ENCODE data around the gene TOR4A. TPM values are rescaled to one million over a fixed set of nuclear protein-coding genes. Genes with fewer than 3 reads are reported as not detected.
"Not testable (repeated sequence)": the region's sequence is repeated elsewhere in the genome, so short reads cannot be mapped to it uniquely, and the experiment has no call there.

TOR4A gene
- total RNA-seq, 1 donor from 2014 or later, result 61.6 TPM

DNA sequence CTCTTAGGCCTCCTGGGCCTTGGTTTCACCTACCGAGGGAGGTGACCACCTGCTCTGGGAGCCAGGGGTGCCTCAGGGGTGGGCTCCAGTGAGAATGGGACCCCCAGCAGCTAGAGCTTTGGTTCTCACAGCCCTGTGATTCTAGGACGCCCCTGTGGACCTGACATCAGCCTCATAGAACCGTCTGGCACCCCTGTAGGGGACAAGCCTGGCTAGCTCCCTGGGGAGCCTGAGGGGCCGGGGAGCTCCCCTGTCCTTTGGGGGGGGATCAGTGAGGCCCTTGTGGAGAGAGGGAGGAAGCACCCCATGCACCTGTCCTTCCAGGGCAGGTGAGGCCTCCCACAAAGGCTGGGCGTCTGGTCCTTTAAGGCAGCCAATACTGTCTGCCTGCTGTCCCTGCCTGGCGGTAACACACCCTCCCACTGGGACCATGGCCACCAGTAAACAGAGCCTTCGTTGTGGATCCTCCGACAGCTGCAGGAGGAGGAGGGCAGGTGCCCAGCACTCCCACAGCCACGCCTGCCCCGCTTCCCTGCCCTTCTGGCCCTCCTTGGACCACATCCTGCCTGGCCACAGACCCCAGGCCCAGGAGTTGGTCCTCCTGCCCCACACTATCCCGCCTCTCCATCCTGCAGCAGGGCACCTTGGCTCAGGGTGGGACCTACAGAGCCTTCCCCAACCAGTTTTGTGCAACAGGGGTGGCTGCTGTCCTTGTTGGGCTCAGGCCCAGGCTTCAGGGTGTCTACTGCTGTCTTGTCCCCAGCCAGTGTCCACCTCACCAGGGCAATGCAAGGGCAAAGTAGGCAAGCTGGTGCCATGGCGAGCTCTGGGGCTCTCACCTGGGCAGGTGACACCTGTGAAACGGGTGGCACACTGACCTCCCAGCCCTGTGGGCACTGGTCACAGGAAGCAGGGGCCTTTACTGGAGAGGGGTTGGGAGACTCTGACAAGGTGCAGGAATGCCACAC lies 39.5 kb upstream of the TOR4A start:
- DNase-seq (ENCODE audit: low spot score), result no peak

- DNase-seq (ENCODE audit: low spot score), result not testable (repeated sequence)
These were observed 37.9 kb upstream of the TOR4A start for GRCh38 chr9:137239541-137240200.

GRCh38 chr9:137240318-137240840 lies 37.1 kb upstream of the TOR4A start:
- DNase-seq (ENCODE audit: low spot score), result peak; percentile 60

- DNase-seq (ENCODE audit: low spot score), result peak; percentile 99
These were observed 36.6 kb upstream of the TOR4A start, which contains the start of gene TUBB4B for GRCh38 chr9:137240841-137241489. Gene TUBB4B (plus strand): TSS chr9:137241287. CDS start chr9:137241361, 74 bp downstream.

- no peak for DNase-seq (ENCODE audit: low spot score)
These were observed 35.8 kb upstream of the TOR4A start for GRCh38 chr9:137241490-137242268.

GRCh38 chr9:137242269-137243203 lies 35.0 kb upstream of the TOR4A start:
- no peak for DNase-seq (ENCODE audit: low spot score)

DNA sequence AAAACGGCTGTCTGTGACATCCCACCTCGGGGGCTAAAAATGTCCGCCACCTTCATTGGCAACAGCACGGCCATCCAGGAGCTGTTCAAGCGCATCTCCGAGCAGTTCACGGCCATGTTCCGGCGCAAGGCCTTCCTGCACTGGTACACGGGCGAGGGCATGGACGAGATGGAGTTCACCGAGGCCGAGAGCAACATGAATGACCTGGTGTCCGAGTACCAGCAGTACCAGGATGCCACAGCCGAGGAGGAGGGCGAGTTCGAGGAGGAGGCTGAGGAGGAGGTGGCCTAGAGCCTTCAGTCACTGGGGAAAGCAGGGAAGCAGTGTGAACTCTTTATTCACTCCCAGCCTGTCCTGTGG lies 34.3 kb upstream of the TOR4A start:
- DNase-seq (ENCODE audit: low spot score), result not testable (repeated sequence)

DNA sequence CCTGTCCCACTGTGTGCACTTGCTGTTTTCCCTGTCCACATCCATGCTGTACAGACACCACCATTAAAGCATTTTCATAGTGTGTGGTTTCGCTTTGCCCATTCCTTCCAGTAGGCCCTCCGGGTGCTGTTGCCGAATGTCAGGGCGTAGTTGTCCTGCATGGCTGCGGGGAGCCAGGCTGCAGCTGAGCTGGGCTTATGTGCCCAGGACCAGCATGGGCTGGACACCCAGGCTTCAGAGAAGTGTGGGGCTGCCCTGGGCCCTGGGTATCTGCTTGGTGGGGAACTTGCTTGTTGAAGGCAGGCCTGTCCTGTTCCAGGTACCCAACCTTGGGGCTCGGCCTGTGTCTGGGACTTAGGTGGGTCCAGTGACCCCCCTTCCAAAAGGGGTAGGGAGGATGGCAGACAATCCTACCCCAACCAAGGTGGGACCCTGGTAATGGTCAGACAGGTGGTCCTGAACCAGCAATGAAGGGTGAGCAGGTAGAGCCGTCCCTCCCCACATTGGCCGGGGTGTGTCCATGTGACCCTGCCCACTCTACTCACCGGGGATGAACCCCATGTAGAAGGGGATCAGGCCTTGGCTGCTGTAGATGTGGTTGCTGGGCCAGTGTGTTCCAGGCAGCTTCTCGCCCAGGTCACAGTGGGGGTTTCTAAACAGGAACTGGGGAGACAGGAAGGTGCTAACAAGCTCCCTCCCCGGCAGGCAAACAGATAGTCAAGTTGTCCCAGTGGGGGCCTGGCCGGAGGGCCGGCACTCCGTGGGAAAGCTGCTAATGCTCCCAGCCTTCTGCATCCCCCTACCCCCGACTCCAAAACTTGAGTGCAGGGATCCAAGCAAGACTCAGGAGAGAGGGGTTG lies 33.7 kb upstream of the TOR4A start:
- no peak for DNase-seq (ENCODE audit: low spot score)

- DNase-seq (ENCODE audit: low spot score), result no peak
These were observed 32.8 kb upstream of the TOR4A start for GRCh38 chr9:137244486-137245449.

DNA sequence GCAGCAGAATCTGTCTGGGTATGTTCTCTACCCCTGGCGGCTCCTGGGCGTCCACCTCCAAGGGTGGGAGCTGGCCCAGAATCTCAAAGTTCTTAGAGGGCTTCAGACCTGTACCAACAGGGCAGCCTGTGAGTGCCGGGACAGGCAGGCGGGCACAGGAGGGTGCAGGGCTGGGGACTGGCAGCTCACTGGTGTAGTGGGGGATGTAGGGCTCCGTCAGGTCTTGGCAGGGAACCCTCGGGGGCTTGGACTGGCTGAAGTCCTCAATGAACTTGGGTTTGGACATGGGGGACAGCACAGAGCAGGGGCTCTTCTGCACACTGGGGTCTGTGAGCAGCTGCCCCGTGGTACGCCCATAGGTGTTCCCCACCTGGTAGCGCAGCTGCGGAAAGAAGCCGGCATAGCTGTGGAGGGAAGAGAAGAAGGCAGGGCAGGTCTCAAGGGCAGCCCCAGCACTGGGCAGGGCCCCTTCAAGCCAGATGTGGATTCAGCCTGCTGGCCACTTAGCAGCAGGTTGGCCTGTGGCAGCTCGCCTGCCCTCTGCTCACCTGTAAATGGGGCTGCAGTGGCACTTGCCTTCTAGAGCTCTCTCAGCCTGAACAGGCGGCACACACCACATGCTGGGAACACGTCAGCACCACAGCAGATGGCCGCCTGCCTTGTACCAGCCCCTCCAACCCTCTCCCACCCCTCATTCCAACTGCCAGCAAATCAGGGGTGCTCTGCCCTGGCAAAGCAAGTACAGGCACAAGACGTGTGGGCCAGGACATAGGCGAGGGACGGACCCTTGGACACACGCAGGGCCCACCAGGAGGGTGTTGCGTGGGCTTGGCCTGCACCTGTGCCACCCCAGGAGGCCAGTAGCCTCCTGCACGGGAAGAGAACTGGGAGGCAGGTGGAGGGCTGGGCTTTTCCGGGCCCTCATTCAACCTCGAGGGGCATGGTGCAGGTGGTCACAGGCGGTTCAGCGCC lies 31.8 kb upstream of the TOR4A start:
- no peak for DNase-seq (ENCODE audit: low spot score)

- no peak for DNase-seq (ENCODE audit: low spot score)
These were observed 30.2 kb upstream of the TOR4A start for GRCh38 chr9:137247135-137247915.

DNA sequence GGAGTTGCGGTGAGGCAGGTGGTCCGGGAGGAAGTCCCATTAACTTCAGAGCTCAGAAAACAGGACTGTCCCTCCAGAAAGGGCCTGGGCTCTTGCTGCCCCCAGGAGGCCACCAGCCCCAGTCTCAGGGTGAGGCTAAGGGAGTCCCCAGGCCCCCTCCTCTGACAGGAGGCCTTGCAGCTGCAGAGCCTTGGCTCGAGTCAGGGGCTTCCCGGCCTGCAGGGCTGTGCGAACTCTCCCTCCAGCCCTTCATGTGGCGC lies 29.7 kb upstream of the TOR4A start:
- no peak for DNase-seq (ENCODE audit: low spot score)

DNA sequence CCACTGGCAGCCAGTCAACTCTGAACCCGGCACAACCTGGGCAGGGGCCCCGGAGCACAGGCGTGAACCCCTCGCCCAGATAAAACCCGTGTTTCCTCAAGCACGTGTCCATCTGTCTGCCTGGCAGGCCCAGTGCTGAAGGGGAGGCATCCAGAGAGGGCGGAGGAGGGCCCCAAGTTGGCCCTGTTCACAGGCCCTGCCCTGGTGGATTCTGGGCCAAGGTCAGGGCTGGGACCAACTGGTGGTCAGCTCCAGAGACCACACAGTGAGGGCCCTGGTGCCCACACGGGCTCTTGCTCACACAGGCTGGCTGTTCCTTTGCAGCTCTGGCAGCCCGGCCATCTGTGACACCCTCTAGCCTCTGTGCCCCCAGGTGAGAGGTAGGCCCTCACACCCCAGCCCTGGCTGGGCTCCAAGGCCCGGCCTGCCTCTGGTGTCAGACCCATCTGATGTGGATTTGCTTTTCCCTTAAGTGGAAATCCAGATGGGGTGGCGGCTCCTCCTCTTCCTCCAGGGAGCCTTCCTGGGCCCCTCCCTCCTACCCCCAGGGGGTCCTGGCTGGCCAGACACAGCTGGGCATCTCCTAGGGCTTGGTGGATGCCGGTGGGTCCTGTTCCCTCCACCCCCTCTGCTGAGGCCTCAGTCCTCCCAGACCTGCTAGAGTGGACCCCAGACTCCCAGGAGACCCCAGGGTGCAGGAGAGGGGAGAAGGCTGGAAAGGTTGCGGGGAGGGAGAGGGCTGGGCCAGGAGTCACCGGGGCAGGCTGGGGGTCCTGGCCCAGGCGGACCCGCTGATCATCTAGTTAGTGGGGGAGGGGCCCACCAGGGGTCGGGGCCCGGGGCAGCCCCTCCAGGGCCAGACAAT lies 27.0 kb upstream of the TOR4A start:
- no peak for DNase-seq (ENCODE audit: low spot score)

DNA sequence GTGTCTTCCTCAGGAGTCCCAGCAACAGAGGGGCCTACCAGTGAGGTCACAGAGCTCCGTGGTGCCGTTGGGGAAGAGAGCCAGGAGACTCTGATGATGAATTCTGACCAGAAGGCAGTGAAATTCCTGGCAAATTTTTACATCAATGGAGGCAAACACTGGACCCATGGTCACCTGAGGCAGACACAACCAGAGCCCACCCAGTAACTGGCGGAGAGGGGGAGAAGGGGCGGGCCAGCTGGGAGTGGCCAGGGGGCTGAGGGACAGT lies 26.4 kb upstream of the TOR4A start, which contains the start of gene STPG3:
Gene STPG3, plus strand, starts transcription at position 93 of the 268 bp plus-strand sequence. Its CDS starts 1 bp downstream, at position 94.
- no peak for DNase-seq (ENCODE audit: low spot score)

- no peak for DNase-seq (ENCODE audit: low spot score)
These were observed 25.8 kb upstream of the TOR4A start for GRCh38 chr9:137251490-137252268.

Measured in mucosa of gallbladder (tissue), 1 donor.